GM12878 (cell line): ENCODE data around the gene BCAT1. TPM values are rescaled to one million over a fixed set of nuclear protein-coding genes. Genes with fewer than 3 reads are reported as not detected.

Source experiments
- ATAC-seq: fragments of 200-7000 bp; cut with Tn5 transposase; 3 replicates; pipeline ENCODE4 v1.9.1; 2020; ENCODE audit warnings: mild to moderate bottlenecking, moderate library complexity
- BruUV-seq: library from RNA; stranded (reverse); fragments of 400-500 nt; replicated peaks from 2 replicates; lab custom pipeline; 2021; lab: Mats Ljungman, UMichigan
- CTCF ChIA-PET: fragments of 300-600 bp; sonication (Branson Sonifier 250); formaldehyde crosslinking; extraction: SDS; loops from one replicate; lab custom pipeline; 2021; ENCODE audit warnings: inconsistent platforms; lab: Yijun Ruan, JAX
- POLR2A ChIA-PET: fragments of 350-600 bp; formaldehyde crosslinking; extraction: SDS; loops from one replicate; lab custom pipeline; 2021; ENCODE audit warnings: inconsistent platforms; lab: Charles Lee
- RAD21 ChIA-PET: fragments of 300-600 bp; sonication (Branson Sonifier 250); formaldehyde crosslinking; loops from one replicate; lab custom pipeline; 2023; ENCODE audit warnings: antibody characterized with exemption; ENCODE audit not compliant: unreplicated experiment; lab: Charles Lee
- SMC1A ChIA-PET: fragments of 300-600 bp; sonication (Branson Sonifier 250); formaldehyde crosslinking; loops from one replicate; lab custom pipeline; 2023; ENCODE audit not compliant: unreplicated experiment, uncharacterized antibody; lab: Charles Lee
- DNase-seq: peaks from one replicate; pipeline ENCODE4 v3.0.0-alpha.2; 2011; ENCODE audit warnings: low read depth, low spot score
- FAIRE-seq: peaks from 3 replicates; lab custom pipeline; 2011; peaks lifted over from hg19 to GRCh38; lab: Jason Lieb, UNC
- H2AFZ ChIP-seq: 2 replicates; pipeline ENCODE4 v1.6.0; 2011; ENCODE audit warnings: low read depth, low read length, control low read depth; ENCODE audit not compliant: control insufficient read depth
- H3K27ac ChIP-seq: 2 replicates; pipeline ENCODE4 v1.5.1; 2011; ENCODE audit warnings: control low read depth; ENCODE audit not compliant: control insufficient read depth, insufficient read depth
- H3K27me3 ChIP-seq, 2 experiments: replicated peaks in 1 of 2; 2 replicates each; pipeline versions ENCODE4 v1.6.0 to v1.6.1; 2011; ENCODE audit warnings: low read length in 1 of 2; ENCODE audit not compliant: control insufficient read depth in 2 of 2, insufficient read depth in 2 of 2
- H3K36me3 ChIP-seq, 2 experiments: 2 replicates each; pipeline ENCODE4 v1.5.1; 2011; ENCODE audit warnings: low read length in 1 of 2; ENCODE audit not compliant: control insufficient read depth in 2 of 2, insufficient read depth in 2 of 2
- H3K4me1 ChIP-seq: 2 replicates; pipeline ENCODE4 v1.6.1; 2011; ENCODE audit warnings: mild to moderate bottlenecking, low read length, moderate library complexity, mixed read lengths; ENCODE audit not compliant: control insufficient read depth, insufficient read depth
- H3K4me2 ChIP-seq: 2 replicates; pipeline ENCODE4 v1.6.0; 2011; ENCODE audit warnings: control low read depth; ENCODE audit not compliant: control insufficient read depth, insufficient read depth
- H3K4me3 ChIP-seq: fragments of 200-600 bp; sonication (generic); 2 replicates; pipeline ENCODE4 v1.5.1; 2016
- H3K79me2 ChIP-seq: 2 replicates; pipeline ENCODE4 v1.6.0; 2011; ENCODE audit warnings: low read length; ENCODE audit not compliant: control insufficient read depth, insufficient read depth
- H3K9ac ChIP-seq: 2 replicates; pipeline ENCODE4 v1.8.0; 2011; ENCODE audit warnings: low read length, control low read depth, mixed read lengths; ENCODE audit not compliant: control insufficient read depth, insufficient read depth
- H3K9me3 ChIP-seq: replicated peaks from 3 replicates; pipeline ENCODE4 v1.5.1; 2011; ENCODE audit warnings: mild to moderate bottlenecking, low read length; ENCODE audit not compliant: control insufficient read depth, insufficient read depth
- H4K20me1 ChIP-seq: 2 replicates; pipeline ENCODE4 v1.6.0; 2011; ENCODE audit not compliant: control insufficient read depth, insufficient read depth
- CBX3 ChIP-seq: fragments of 200-600 bp; sonication (generic); IDR thresholded peaks from 2 replicates; pipeline ENCODE4 v1.6.1; 2016; ENCODE audit warnings: low read depth, borderline replicate concordance
- CEBPB ChIP-seq, 2 experiments: fragments of 150-350 bp in 1 of 2; IDR thresholded peaks; 2 replicates each; pipeline ENCODE4 v1.6.1; 2012 to 2014; ENCODE audit warnings: low read depth in 2 of 2, low read length in 2 of 2, borderline replicate concordance in 1 of 2, inconsistent platforms in 1 of 2
- EP300 ChIP-seq, 2 experiments: fragments of 150-350 bp in 1 of 2; IDR thresholded peaks; 2 replicates each; pipeline ENCODE4 v1.6.1; 2011 to 2012; ENCODE audit warnings: low read depth in 2 of 2, low read length in 2 of 2, borderline replicate concordance in 1 of 2, improper control_type of control experiment in 1 of 2, inconsistent platforms in 1 of 2; ENCODE audit not compliant: control insufficient read depth in 1 of 2
- SP1 ChIP-seq: IDR thresholded peaks from one replicate; pipeline ENCODE4 v1.6.1; 2011; ENCODE audit warnings: low read depth, low read length
- ZNF687 ChIP-seq: fragments of 450-650 bp; IDR thresholded peaks from 2 replicates; pipeline ENCODE4 v1.6.1; 2017; ENCODE audit warnings: mild to moderate bottlenecking, moderate library complexity
- WGBS: methylation state at CpG from one replicate; pipeline ENCODE4 v1.1.6; 2016; ENCODE audit warnings: low lambda C conversion rate; ENCODE audit not compliant: insufficient replicate concordance, insufficient coverage; ENCODE audit errors: missing lambda C conversion rate; 5-methylcytosine and 5-hydroxymethylcytosine counted together
- in situ Hi-C: fragments of 300-500 bp; cut with MboI; formaldehyde crosslinking; loops from 9 replicates; pipeline ENCODE4 v1.14.3; 2018; ENCODE audit warnings: mixed read lengths
- intact Hi-C: fragments of 100-400 bp; cut with micrococcal nuclease; formaldehyde crosslinking; loops from one replicate; pipeline ENCODE4 v1.14.2; 2022; ENCODE audit not compliant: unreplicated experiment
- polyA plus RNA-seq, 11 experiments: library from polyadenylated mRNA; depleted of rRNA in 4 of 11; unstranded in 6 of 11; stranded (reverse) in 5 of 11; fragments of >200 nt; fragmentation: Nextera tagmentation in 4 of 11; fragmentation: Illumina TruSeq in 1 of 11; extraction: Ambion mirVana in 4 of 11; extraction: Trizol in 1 of 11; gene quantifications; 1 replicate in 1 of 11; 2 replicates in 10 of 11; pipeline versions ENCODE4 v1.2.1 to v1.2.3, GENCODE V29; 2011 to 2016; ENCODE audit warnings: inconsistent platforms in 2 of 11, missing spikeins in 2 of 11, low read depth in 1 of 11
- total RNA-seq, 4 experiments: library from RNA; depleted of rRNA in 3 of 4; stranded (reverse); fragments of >200 nt in 3 of 4; fragmentation: Illumina TruSeq in 1 of 4; extraction: Trizol in 1 of 4; gene quantifications; 2 replicates each; pipeline versions ENCODE4 v1.2.1 to v1.2.3, GENCODE V29; 2013 to 2021

BCAT1 gene
- total and polyA plus RNA-seq, 10 of the 15 experiments (the other 5 are each of a cell fraction or from before 2014, with no cell fraction given) = 26.2 to 187 (median 81.9) TPM

DNA sequence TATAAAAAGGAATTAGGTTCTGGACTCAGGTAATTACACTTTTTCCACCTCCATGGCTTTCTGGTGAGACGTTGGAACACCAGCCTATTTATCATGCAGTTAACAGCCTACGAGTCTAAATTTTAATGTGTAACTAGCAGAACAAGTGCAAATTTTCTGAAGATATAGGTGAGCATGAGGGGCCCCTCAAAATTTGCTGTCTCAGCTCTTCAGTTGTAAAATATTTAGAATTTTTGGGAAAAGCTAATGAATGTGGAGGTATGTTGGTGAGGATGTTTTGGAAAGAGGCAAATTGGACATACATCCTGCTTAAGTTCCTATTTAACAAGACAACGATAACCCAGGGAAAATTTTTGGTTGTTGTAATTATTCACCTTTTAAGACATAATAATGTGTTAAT lies 25.3 kb upstream of the BCAT1 start (continued):
- TF ChIP-seq ZNF687 (no peak), SP1 (no peak), CBX3 (no peak)

GRCh38 chr12:24972078-24972477 lies 23.2 kb upstream of the BCAT1 start:
- intact Hi-C loops (no loop called here), in situ Hi-C loops (no loop called here)
- 94% methylated on average over 1 of the region's 1 CpG for WGBS
- Histone ChIP-seq H3K36me3 (no peaks in the 10 kb centered on the region), H4K20me1 (no peaks in the 10 kb centered on the region), H2AFZ (no peak overlapping the region), H3K27ac (no peak overlapping the region), H3K4me3 (no peak overlapping the region), H3K4me1 (peaks cover 5% of the 10 kb centered on the region), H3K27me3 (no peaks in the 10 kb centered on the region), H3K4me2 (no peak overlapping the region), H3K9me3 (no peaks in the 10 kb centered on the region; the same call in 1 of the 3 replicates), H3K9ac (no peak overlapping the region), H3K79me2 (no peaks in the 10 kb centered on the region)
- BruUV-seq = no TSS peak
- POLR2A ChIA-PET = no interaction called here
- SMC1A ChIA-PET = interaction anchor here (0.5 to 2.7 kb wide), 7 partner anchors 8 to 145 kb away, joined by 3 to 13 read pairs (median 4); no protein-coding TSS in a partner anchor
- no peak for TF ChIP-seq EP300 (IDR thresholded peaks at IDR 0.05; ENCODE audit: borderline replicate concordance in 1 of 2, control insufficient read depth in 1 of 2, low read depth in 2 of 2, low read length in 2 of 2)
- no peak for TF ChIP-seq CEBPB (IDR thresholded peaks at IDR 0.05; ENCODE audit: borderline replicate concordance in 1 of 2, low read depth in 2 of 2, low read length in 2 of 2)
- CTCF ChIA-PET = interaction anchor here (0.6 to 2.8 kb wide), 6 partner anchors 8 to 146 kb away, joined by 3 to 9 read pairs (median 4); no protein-coding TSS in a partner anchor
- ATAC-seq = no peak
- DNase-seq = no peak
- no peak for FAIRE-seq
- RAD21 ChIA-PET = no interaction called here
